ENCODE results near the gene SMTNL2.
A peak's percentile ranks its signal among the peaks of the same experiment; 100 is the strongest.
"Not testable (repeated sequence)": the region's sequence is repeated elsewhere in the genome, so short reads cannot be mapped to it uniquely, and the experiment has no call there.

Gene SMTNL2

GRCh38 chr17:4573669-4574068, 10.7 kb upstream of the SMTNL2 start:
- H3K4me1 ChIP-seq (ENCODE audit: control insufficient read depth, insufficient read depth, low read length) = no peaks in the 10 kb centered on the region
- H3K27ac ChIP-seq (ENCODE audit: low read depth, low read length) = no peak overlapping the region
- no peaks in the 10 kb centered on the region for H3K36me3 ChIP-seq (ENCODE audit: control insufficient read depth, insufficient read depth, low read length)
- H3K9ac ChIP-seq (ENCODE audit: low read length) = no peak overlapping the region
- no peaks in the 10 kb centered on the region for H3K27me3 ChIP-seq (ENCODE audit: control insufficient read depth, insufficient read depth, low read length)
- H3K4me3 ChIP-seq (ENCODE audit: low read length) = no peak overlapping the region

GRCh38 chr17:4574448-4575045, 9.8 kb upstream of the SMTNL2 start:
- H3K4me3 ChIP-seq (ENCODE audit: low read length) = no peak overlapping the region
- H3K9ac ChIP-seq (ENCODE audit: low read length) = no peak overlapping the region
- no peaks in the 10 kb centered on the region for H3K4me1 ChIP-seq (ENCODE audit: control insufficient read depth, insufficient read depth, low read length)
- no peaks in the 10 kb centered on the region for H3K27me3 ChIP-seq (ENCODE audit: control insufficient read depth, insufficient read depth, low read length)
- H3K36me3 ChIP-seq (ENCODE audit: control insufficient read depth, insufficient read depth, low read length) = no peaks in the 10 kb centered on the region
- no peak overlapping the region for H3K27ac ChIP-seq (ENCODE audit: low read depth, low read length)

- H3K36me3 ChIP-seq (ENCODE audit: control insufficient read depth, insufficient read depth, low read length) = no peaks in the 10 kb centered on the region
- no peaks in the 10 kb centered on the region for H3K27me3 ChIP-seq (ENCODE audit: control insufficient read depth, insufficient read depth, low read length)
- no peak overlapping the region for H3K9ac ChIP-seq (ENCODE audit: low read length)
- H3K4me3 ChIP-seq (ENCODE audit: low read length) = no peak overlapping the region
- H3K4me1 ChIP-seq (ENCODE audit: control insufficient read depth, insufficient read depth, low read length) = no peaks in the 10 kb centered on the region
- H3K27ac ChIP-seq (ENCODE audit: low read depth, low read length) = no peak overlapping the region
These were observed 8.2 kb upstream of the SMTNL2 start for GRCh38 chr17:4576161-4576558.

- H3K9ac ChIP-seq (ENCODE audit: low read length) = no peak overlapping the region
- H3K27ac ChIP-seq (ENCODE audit: low read depth, low read length) = no peak overlapping the region
- H3K36me3 ChIP-seq (ENCODE audit: control insufficient read depth, insufficient read depth, low read length) = no peaks in the 10 kb centered on the region
- peaks cover 2% of the 10 kb centered on the region for H3K27me3 ChIP-seq (ENCODE audit: control insufficient read depth, insufficient read depth, low read length)
- no peaks in the 10 kb centered on the region for H3K4me1 ChIP-seq (ENCODE audit: control insufficient read depth, insufficient read depth, low read length)
- no peak overlapping the region for H3K4me3 ChIP-seq (ENCODE audit: low read length)
These were observed 7.5 kb upstream of the SMTNL2 start for GRCh38 chr17:4576729-4577322.

- Histone ChIP-seq H3K27ac (ENCODE audit: low read depth, low read length) (no peak overlapping the region), H3K4me3 (ENCODE audit: low read length) (no peak overlapping the region), H3K9ac (ENCODE audit: low read length) (no peak overlapping the region), H3K36me3 (ENCODE audit: control insufficient read depth, insufficient read depth, low read length) (no peaks in the 10 kb centered on the region), H3K27me3 (ENCODE audit: control insufficient read depth, insufficient read depth, low read length) (peaks cover 6% of the 10 kb centered on the region), H3K4me1 (ENCODE audit: control insufficient read depth, insufficient read depth, low read length) (no peaks in the 10 kb centered on the region)
These were observed 6.8 kb upstream of the SMTNL2 start for GRCh38 chr17:4577386-4577993.

GRCh38 chr17:4578349-4578748, 6.0 kb upstream of the SMTNL2 start:
- H3K9ac ChIP-seq (ENCODE audit: low read length); H3K4me1 ChIP-seq (ENCODE audit: control insufficient read depth, insufficient read depth, low read length); H3K4me3 ChIP-seq (ENCODE audit: low read length); H3K27ac ChIP-seq (ENCODE audit: low read depth, low read length); H3K36me3 ChIP-seq (ENCODE audit: control insufficient read depth, insufficient read depth, low read length); H3K27me3 ChIP-seq (ENCODE audit: control insufficient read depth, insufficient read depth, low read length): not testable (repeated sequence)

GRCh38 chr17:4579678-4580077, 4.7 kb upstream of the SMTNL2 start:
- H3K36me3 ChIP-seq (ENCODE audit: control insufficient read depth, insufficient read depth, low read length) = no peaks in the 10 kb centered on the region
- H3K4me3 ChIP-seq (ENCODE audit: low read length) = no peak overlapping the region
- H3K27me3 ChIP-seq (ENCODE audit: control insufficient read depth, insufficient read depth, low read length) = peaks cover 8% of the 10 kb centered on the region
- H3K9ac ChIP-seq (ENCODE audit: low read length) = no peak overlapping the region
- no peak overlapping the region for H3K27ac ChIP-seq (ENCODE audit: low read depth, low read length)
- no peaks in the 10 kb centered on the region for H3K4me1 ChIP-seq (ENCODE audit: control insufficient read depth, insufficient read depth, low read length)

GRCh38 chr17:4580291-4580690, 4.0 kb upstream of the SMTNL2 start:
- Histone ChIP-seq H3K27me3 (ENCODE audit: control insufficient read depth, insufficient read depth, low read length) (peaks cover 11% of the 10 kb centered on the region), H3K9ac (ENCODE audit: low read length) (no peak overlapping the region), H3K4me1 (ENCODE audit: control insufficient read depth, insufficient read depth, low read length) (no peaks in the 10 kb centered on the region), H3K27ac (ENCODE audit: low read depth, low read length) (no peak overlapping the region), H3K36me3 (ENCODE audit: control insufficient read depth, insufficient read depth, low read length) (no peaks in the 10 kb centered on the region), H3K4me3 (ENCODE audit: low read length) (no peak overlapping the region)

GRCh38 chr17:4582101-4582501, 2.2 kb upstream of the SMTNL2 start:
- Histone ChIP-seq H3K27ac (ENCODE audit: low read depth, low read length) (no peak overlapping the region), H3K36me3 (ENCODE audit: control insufficient read depth, insufficient read depth, low read length) (no peaks in the 10 kb centered on the region), H3K4me1 (ENCODE audit: control insufficient read depth, insufficient read depth, low read length) (no peaks in the 10 kb centered on the region), H3K27me3 (ENCODE audit: control insufficient read depth, insufficient read depth, low read length) (peaks cover 15% of the 10 kb centered on the region), H3K4me3 (ENCODE audit: low read length) (no peak overlapping the region), H3K9ac (ENCODE audit: low read length) (no peak overlapping the region)

GRCh38 chr17:4582691-4583090, 1.6 kb upstream of the SMTNL2 start:
- no peak overlapping the region for H3K4me3 ChIP-seq (ENCODE audit: low read length)
- no peak overlapping the region for H3K9ac ChIP-seq (ENCODE audit: low read length)
- peaks cover 15% of the 10 kb centered on the region for H3K27me3 ChIP-seq (ENCODE audit: control insufficient read depth, insufficient read depth, low read length)
- no peaks in the 10 kb centered on the region for H3K36me3 ChIP-seq (ENCODE audit: control insufficient read depth, insufficient read depth, low read length)
- H3K4me1 ChIP-seq (ENCODE audit: control insufficient read depth, insufficient read depth, low read length) = no peaks in the 10 kb centered on the region
- H3K27ac ChIP-seq (ENCODE audit: low read depth, low read length) = no peak overlapping the region

- no peak overlapping the region for H3K4me3 ChIP-seq (ENCODE audit: low read length)
- no peaks in the 10 kb centered on the region for H3K4me1 ChIP-seq (ENCODE audit: control insufficient read depth, insufficient read depth, low read length)
- H3K27me3 ChIP-seq (ENCODE audit: control insufficient read depth, insufficient read depth, low read length) = peaks cover 15% of the 10 kb centered on the region
- H3K27ac ChIP-seq (ENCODE audit: low read depth, low read length) = no peak overlapping the region
- H3K9ac ChIP-seq (ENCODE audit: low read length) = no peak overlapping the region
- no peaks in the 10 kb centered on the region for H3K36me3 ChIP-seq (ENCODE audit: control insufficient read depth, insufficient read depth, low read length)
These were observed 1.1 kb upstream of the SMTNL2 start for GRCh38 chr17:4583206-4583605.

GRCh38 chr17:4583782-4584100, 588 bp upstream of the SMTNL2 start:
- Histone ChIP-seq H3K27me3 (ENCODE audit: control insufficient read depth, insufficient read depth, low read length) (peaks cover 15% of the 10 kb centered on the region), H3K9ac (ENCODE audit: low read length) (no peak overlapping the region), H3K27ac (ENCODE audit: low read depth, low read length) (no peak overlapping the region)

More at GRCh38 chr17:4583782-4584100, 588 bp upstream of the SMTNL2 start:
- Histone ChIP-seq H3K36me3 (ENCODE audit: control insufficient read depth, insufficient read depth, low read length) (no peaks in the 10 kb centered on the region), H3K4me1 (ENCODE audit: control insufficient read depth, insufficient read depth, low read length) (no peaks in the 10 kb centered on the region), H3K4me3 (ENCODE audit: low read length) (peak overlapping the region; percentile 55)

Data from rectal smooth muscle tissue (tissue), 1 donor.